GM18505 (cell line): Measurements from ENCODE around the gene RNPS1.

ENCODE experiments used
- ATAC-seq: cut with Tn5 transposase; IDR thresholded peaks from one replicate; pipeline ENCODE4 v1.9.1; 2021; ENCODE audit not compliant: unreplicated experiment
- POLR2A ChIP-seq: IDR thresholded peaks from 4 replicates; pipeline ENCODE4 v1.6.1; 2011; ENCODE audit warnings: borderline replicate concordance; ENCODE audit not compliant: insufficient read depth, insufficient read length; ENCODE audit errors: extremely low read depth

The RNPS1 gene

GRCh38 chr16:2238838-2239675 is 28.9 kb downstream of the RNPS1 start:
- no peak for ATAC-seq

GRCh38 chr16:2238150-2238837 is 29.6 kb downstream of the RNPS1 start:
- TF ChIP-seq POLR2A = peak; percentile 7

More at GRCh38 chr16:2238838-2239675, 28.9 kb downstream of the RNPS1 start:
- TF ChIP-seq POLR2A = peak; percentile 4

GRCh38 chr16:2237493-2238149 is 30.3 kb downstream of the RNPS1 start:
- ATAC-seq = no peak
- TF ChIP-seq POLR2A = no peak

More at GRCh38 chr16:2238150-2238837, 29.6 kb downstream of the RNPS1 start:
- ATAC-seq = no peak

- ATAC-seq = no peak
- TF ChIP-seq POLR2A = no peak
These were observed 30.8 kb downstream of the RNPS1 start for GRCh38 chr16:2237102-2237482.

- no peak for ATAC-seq
- no peak for TF ChIP-seq POLR2A
These were observed 31.4 kb downstream of the RNPS1 start, which contains the start of gene DNASE1L2 for GRCh38 chr16:2236337-2237101. DNASE1L2 (plus strand) TSS chr16:2236444; CDS start chr16:2236817, 373 bp downstream.

- no peak for ATAC-seq
- no peak for TF ChIP-seq POLR2A
These were observed 32.1 kb downstream of the RNPS1 start for GRCh38 chr16:2235695-2236336.

GRCh38 chr16:2235234-2235651 is 32.7 kb downstream of the RNPS1 start:
- no peak for TF ChIP-seq POLR2A
- no peak for ATAC-seq

GRCh38 chr16:2234813-2235170 is 33.1 kb downstream of the RNPS1 start:
- no peak for ATAC-seq
- no peak for TF ChIP-seq POLR2A

- TF ChIP-seq POLR2A = no peak
- ATAC-seq = no peak
These were observed 33.8 kb downstream of the RNPS1 start for GRCh38 chr16:2233872-2234812.

- no peak for TF ChIP-seq POLR2A
- ATAC-seq = no peak
These were observed 34.7 kb downstream of the RNPS1 start for GRCh38 chr16:2233046-2233775.
